B cell (primary cell): ENCODE measurements around the gene NELL1. TPM values are rescaled to one million over a fixed set of nuclear protein-coding genes. Genes with fewer than 3 reads are reported as not detected.

Experiments used
- ATAC-seq: fragments of 200-7000 bp; cut with Tn5 transposase; one replicate; pipeline ENCODE4 v1.10.0; 2021; ENCODE audit warnings: low read depth, mild to moderate bottlenecking, moderate number of reproducible peaks, moderate library complexity
- CTCF ChIA-PET: fragments of 350-600 bp; sonication (Branson Sonifier 250); formaldehyde crosslinking; loops from one replicate; lab custom pipeline; 2021; ENCODE audit warnings: antibody characterized with exemption, inconsistent platforms; lab: Charles Lee
- POLR2A ChIA-PET: fragments of 350-600 bp; sonication (Branson Sonifier 250); formaldehyde crosslinking; loops from one replicate; lab custom pipeline; 2021; ENCODE audit warnings: antibody characterized with exemption; lab: Charles Lee
- DNase-seq: peaks from one replicate; pipeline ENCODE4 v3.0.0; 2013
- H2AFZ ChIP-seq: 2 replicates; pipeline ENCODE4 v1.6.1; 2012; ENCODE audit warnings: mild to moderate bottlenecking, low read depth, low read length; ENCODE audit not compliant: insufficient read depth, poor library complexity, severe bottlenecking
- H3K27ac ChIP-seq, 2 donors: 1 replicate in 1 of 2; 2 replicates in 1 of 2; pipeline ENCODE4 v1.5.1; 2012 to 2013; ENCODE audit warnings: low read length in 2 of 2, mild to moderate bottlenecking in 2 of 2, moderate library complexity in 1 of 2
- H3K27me3 ChIP-seq, 4 experiments: fragments of 200-600 bp in 1 of 4; sonication (generic) in 1 of 4; replicated peaks in 1 of 4; 1 replicate in 2 of 4; 2 replicates in 2 of 4; pipeline versions ENCODE4 v1.6.1 to v1.7.0; 2013 to 2016; ENCODE audit warnings: low read length in 3 of 4, mild to moderate bottlenecking in 2 of 4, mixed read lengths in 1 of 4, moderate library complexity in 1 of 4; ENCODE audit not compliant: insufficient read depth in 4 of 4, control insufficient read depth in 3 of 4; ENCODE audit errors: control extremely low read depth in 1 of 4
- H3K36me3 ChIP-seq, 2 experiments: replicated peaks in 1 of 2; 1 replicate in 1 of 2; 2 replicates in 1 of 2; pipeline versions ENCODE4 v1.6.1 to v1.7.1; 2013; ENCODE audit warnings: low read length in 1 of 2; ENCODE audit not compliant: insufficient read depth in 2 of 2, control insufficient read depth in 1 of 2; ENCODE audit errors: control extremely low read depth in 1 of 2, extremely low read depth in 1 of 2
- H3K4me1 ChIP-seq, 2 donors: fragments of 200-600 bp in 1 of 2; sonication (generic) in 1 of 2; 1 replicate in 1 of 2; 2 replicates in 1 of 2; pipeline versions ENCODE4 v1.5.1 to v1.6.1; 2013 to 2017; ENCODE audit warnings: low read length in 2 of 2; ENCODE audit not compliant: control insufficient read depth in 2 of 2, insufficient read depth in 2 of 2
- H3K4me2 ChIP-seq: replicated peaks from 2 replicates; pipeline ENCODE3; 2012; ENCODE audit warnings: mild to moderate bottlenecking, low read depth, low read length; ENCODE audit not compliant: poor library complexity, severe bottlenecking
- H3K4me3 ChIP-seq, 5 experiments: fragments of 200-600 bp in 1 of 5; sonication (generic) in 1 of 5; 1 replicate in 3 of 5; 2 replicates in 2 of 5; pipeline versions ENCODE4 v1.5.1 to v1.7.0; 2011 to 2016; ENCODE audit warnings: low read length in 4 of 5, mild to moderate bottlenecking in 4 of 5, low read depth in 2 of 5, control low read depth in 1 of 5, moderate library complexity in 1 of 5; ENCODE audit not compliant: insufficient read depth in 1 of 5; ENCODE audit errors: control extremely low read depth in 1 of 5, extremely low read depth in 1 of 5
- H3K79me2 ChIP-seq: fragments of 200-600 bp; sonication (generic); one replicate; pipeline ENCODE4 v1.6.0; 2016; ENCODE audit warnings: low read length; ENCODE audit not compliant: control insufficient read depth, insufficient read depth
- H3K9ac ChIP-seq: fragments of 200-600 bp; sonication (generic); 2 replicates; pipeline ENCODE4 v1.6.1; 2017; ENCODE audit warnings: mild to moderate bottlenecking, low read length, moderate library complexity
- H3K9me3 ChIP-seq, 3 donors: one replicate each; pipeline versions ENCODE4 v1.6.1 to v1.7.1; 2013; ENCODE audit warnings: low read length in 2 of 3; ENCODE audit not compliant: control insufficient read depth in 2 of 3, insufficient read depth in 1 of 3; ENCODE audit errors: control extremely low read depth in 1 of 3
- H4K20me1 ChIP-seq: 2 replicates; pipeline ENCODE4 v1.6.0; 2012; ENCODE audit warnings: mild to moderate bottlenecking, low read length; ENCODE audit not compliant: insufficient read depth, control insufficient read depth, poor library complexity, severe bottlenecking
- H3K27ac Mint-ChIP-seq: one replicate; pipeline ENCODE4 v1.8.0; 2021; ENCODE audit warnings: mixed read lengths
- H3K27me3 Mint-ChIP-seq: one replicate; pipeline ENCODE4 v1.8.0; 2021; ENCODE audit warnings: mixed read lengths
- H3K4me1 Mint-ChIP-seq: one replicate; pipeline ENCODE4 v1.8.0; 2021; ENCODE audit warnings: mixed read lengths
- H3K4me3 Mint-ChIP-seq: one replicate; pipeline ENCODE4 v1.8.0; 2021; ENCODE audit warnings: mixed read lengths
- H3K9me3 Mint-ChIP-seq: one replicate; pipeline ENCODE4 v1.8.0; 2022; ENCODE audit warnings: mixed read lengths; ENCODE audit not compliant: insufficient read depth
- EZH2 ChIP-seq: IDR thresholded peaks from 2 replicates; pipeline ENCODE4 v1.6.1; 2012; ENCODE audit warnings: borderline replicate concordance, low read depth, mild to moderate bottlenecking, moderate library complexity, low read length; ENCODE audit not compliant: insufficient read depth, poor library complexity, severe bottlenecking
- WGBS: methylation state at CpG from one replicate; pipeline ENCODE4 v1.1.5; 2013; ENCODE audit warnings: missing lambda C conversion rate; ENCODE audit not compliant: insufficient coverage; 5-methylcytosine and 5-hydroxymethylcytosine counted together
- intact Hi-C: fragments of 100-400 bp; cut with micrococcal nuclease; formaldehyde crosslinking; loops from one replicate; pipeline ENCODE4 v1.10.0; 2022
- polyA plus RNA-seq: library from polyadenylated mRNA; depleted of rRNA; stranded (reverse); fragments of >200 nt; gene quantifications from 2 replicates; pipeline ENCODE4 v1.2.3, GENCODE V29; 2012
- total RNA-seq, 2 donors: library from RNA; stranded (reverse); fragments of 120-200 nt in 1 of 2; gene quantifications; 1 replicate in 1 of 2; 2 replicates in 1 of 2; pipeline versions ENCODE4 v1.2.3 to v1.2.4, GENCODE V29; 2013 to 2022
- TF ChIP-seq, protein P1 (sequence below): fragments of 200-600 bp; IDR thresholded peaks from one replicate; pipeline ENCODE4 v1.8.0; 2022; ENCODE audit warnings: antibody characterized with exemption, mild to moderate bottlenecking

Gene NELL1
- total and polyA plus RNA-seq, 2 donors (not counting 1 experiment from before 2014, with no cell fraction given) = not detected

DNA sequence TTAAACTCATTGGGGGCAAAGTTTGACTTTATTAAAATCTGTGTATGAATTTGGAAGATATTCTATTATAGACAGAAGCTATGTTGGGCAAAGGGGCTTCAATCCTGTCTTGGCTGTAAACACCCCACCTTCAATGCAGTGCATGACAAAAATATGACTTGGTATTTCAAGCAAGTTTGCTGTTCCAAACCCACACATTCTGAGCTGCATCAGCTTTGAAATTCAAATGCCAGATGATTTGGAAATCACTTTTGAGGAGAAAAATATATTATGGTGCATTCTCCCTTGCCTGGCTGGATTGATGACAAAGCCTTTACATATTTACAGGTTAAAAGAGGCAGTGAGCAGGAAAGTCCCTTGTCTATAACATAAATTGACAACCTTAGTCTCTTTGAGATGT, 760.0 kb downstream of the NELL1 start:
- H3K4me1 ChIP-seq = no peaks in the 10 kb centered on the region
- H3K79me2 ChIP-seq = no peaks in the 10 kb centered on the region
- H3K9me3 ChIP-seq = no peaks in the 10 kb centered on the region
- no peak for ATAC-seq
- H4K20me1 ChIP-seq = no peaks in the 10 kb centered on the region
- intact Hi-C loops = no loop called here
- no peaks in the 10 kb centered on the region for H3K9me3 Mint-ChIP-seq
- no peaks in the 10 kb centered on the region for H3K4me1 Mint-ChIP-seq
- H3K4me3 Mint-ChIP-seq = no peak overlapping the region
- no peaks in the 10 kb centered on the region for H3K36me3 ChIP-seq
- H2AFZ ChIP-seq = no peak overlapping the region
- H3K9ac ChIP-seq = no peak overlapping the region
- no peak overlapping the region for H3K4me2 ChIP-seq
- no peaks in the 10 kb centered on the region for H3K27me3 Mint-ChIP-seq
- no peak overlapping the region for H3K27ac Mint-ChIP-seq
- TF ChIP-seq EZH2 = no peak
- TF ChIP-seq, protein P1, sequence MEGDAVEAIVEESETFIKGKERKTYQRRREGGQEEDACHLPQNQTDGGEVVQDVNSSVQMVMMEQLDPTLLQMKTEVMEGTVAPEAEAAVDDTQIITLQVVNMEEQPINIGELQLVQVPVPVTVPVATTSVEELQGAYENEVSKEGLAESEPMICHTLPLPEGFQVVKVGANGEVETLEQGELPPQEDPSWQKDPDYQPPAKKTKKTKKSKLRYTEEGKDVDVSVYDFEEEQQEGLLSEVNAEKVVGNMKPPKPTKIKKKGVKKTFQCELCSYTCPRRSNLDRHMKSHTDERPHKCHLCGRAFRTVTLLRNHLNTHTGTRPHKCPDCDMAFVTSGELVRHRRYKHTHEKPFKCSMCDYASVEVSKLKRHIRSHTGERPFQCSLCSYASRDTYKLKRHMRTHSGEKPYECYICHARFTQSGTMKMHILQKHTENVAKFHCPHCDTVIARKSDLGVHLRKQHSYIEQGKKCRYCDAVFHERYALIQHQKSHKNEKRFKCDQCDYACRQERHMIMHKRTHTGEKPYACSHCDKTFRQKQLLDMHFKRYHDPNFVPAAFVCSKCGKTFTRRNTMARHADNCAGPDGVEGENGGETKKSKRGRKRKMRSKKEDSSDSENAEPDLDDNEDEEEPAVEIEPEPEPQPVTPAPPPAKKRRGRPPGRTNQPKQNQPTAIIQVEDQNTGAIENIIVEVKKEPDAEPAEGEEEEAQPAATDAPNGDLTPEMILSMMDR = no peak
- H3K27me3 ChIP-seq = no peaks in the 10 kb centered on the region
- ChIA-PET POLR2A (no interaction called here), CTCF (no interaction called here)
- no peak overlapping the region for H3K4me3 ChIP-seq
- H3K27ac ChIP-seq = no peak overlapping the region
- DNase-seq = no peak

- Mint-ChIP-seq H3K27ac (no peak overlapping the region), H3K4me1 (no peaks in the 10 kb centered on the region), H3K9me3 (peaks cover 1% of the 10 kb centered on the region), H3K27me3 (no peaks in the 10 kb centered on the region), H3K4me3 (no peak overlapping the region)
- 100% methylated on average over 1 of the region's 3 CpGs for whole genome bisulfite sequencing
- Histone ChIP-seq H3K79me2 (no peaks in the 10 kb centered on the region), H3K9ac (no peak overlapping the region), H3K4me2 (no peak overlapping the region), H3K27ac (no peak overlapping the region), H3K4me1 (no peaks in the 10 kb centered on the region), H3K9me3 (no peaks in the 10 kb centered on the region), H3K27me3 (no peaks in the 10 kb centered on the region), H3K36me3 (no peaks in the 10 kb centered on the region), H4K20me1 (no peaks in the 10 kb centered on the region), H2AFZ (no peak overlapping the region), H3K4me3 (no peak overlapping the region)
- no peak for DNase-seq
- intact Hi-C loops = no loop called here
- no peak for ATAC-seq
- CTCF ChIA-PET = no interaction called here
- no peak for TF ChIP-seq EZH2
- TF ChIP-seq, protein P1 = no peak
- POLR2A ChIA-PET = no interaction called here
Observed at GRCh38 chr11:21430537-21430936, 761.2 kb downstream of the NELL1 start.
